ENCODE measurements around the gene LDB2. TPM values are rescaled to one million over a fixed set of nuclear protein-coding genes. Genes with fewer than 3 reads are reported as not detected.

Gene LDB2
- total RNA-seq, 2 experiments from 2014 or later: not detected

GRCh38 chr4:16687845-16688244 lies 210.6 kb downstream of the LDB2 start:
- H3K27me3 Mint-ChIP-seq: no peaks in the 10 kb centered on the region
- no peak overlapping the region for H3K4me3 Mint-ChIP-seq
- ChIA-PET CTCF (no interaction called here), POLR2A (no interaction called here)
- no peak for DNase-seq
- no peak overlapping the region for H3K27ac Mint-ChIP-seq
- no peaks in the 10 kb centered on the region for H3K4me1 Mint-ChIP-seq (ENCODE audit: low read depth)
- no peaks in the 10 kb centered on the region for H3K9me3 Mint-ChIP-seq
- H3K36me3 Mint-ChIP-seq: no peaks in the 10 kb centered on the region
- intact Hi-C loops (cut with micrococcal nuclease): no loop called here

- no peak overlapping the region for H3K4me3 Mint-ChIP-seq
- no peaks in the 10 kb centered on the region for H3K36me3 Mint-ChIP-seq
- no peaks in the 10 kb centered on the region for H3K4me1 Mint-ChIP-seq (ENCODE audit: low read depth)
- CTCF ChIA-PET: no interaction called here
- intact Hi-C loops (cut with micrococcal nuclease): no loop called here
- DNase-seq: no peak
- H3K9me3 Mint-ChIP-seq: no peaks in the 10 kb centered on the region
- no peaks in the 10 kb centered on the region for H3K27me3 Mint-ChIP-seq
- no peak overlapping the region for H3K27ac Mint-ChIP-seq
- POLR2A ChIA-PET: no interaction called here
These were observed 211.4 kb downstream of the LDB2 start for GRCh38 chr4:16687011-16687410.

GRCh38 chr4:16686195-16686594 lies 212.2 kb downstream of the LDB2 start:
- H3K4me1 Mint-ChIP-seq (ENCODE audit: low read depth): no peaks in the 10 kb centered on the region
- intact Hi-C loops (cut with micrococcal nuclease): no loop called here

GRCh38 chr4:16685536-16685935 lies 212.9 kb downstream of the LDB2 start:
- Mint-ChIP-seq H3K27ac (no peak overlapping the region), H3K4me1 (ENCODE audit: low read depth) (no peaks in the 10 kb centered on the region)

More at GRCh38 chr4:16686195-16686594, 212.2 kb downstream of the LDB2 start:
- DNase-seq: no peak
- Mint-ChIP-seq H3K27me3 (no peaks in the 10 kb centered on the region), H3K9me3 (no peaks in the 10 kb centered on the region), H3K36me3 (no peaks in the 10 kb centered on the region), H3K27ac (no peak overlapping the region), H3K4me3 (no peak overlapping the region)
- ChIA-PET POLR2A (no interaction called here), CTCF (no interaction called here)

GRCh38 chr4:16684935-16685334 lies 213.5 kb downstream of the LDB2 start:
- Mint-ChIP-seq H3K27ac (no peak overlapping the region), H3K27me3 (no peaks in the 10 kb centered on the region), H3K9me3 (no peaks in the 10 kb centered on the region), H3K4me3 (no peak overlapping the region), H3K36me3 (no peaks in the 10 kb centered on the region), H3K4me1 (ENCODE audit: low read depth) (no peaks in the 10 kb centered on the region)
- DNase-seq: no peak
- ChIA-PET POLR2A (no interaction called here), CTCF (no interaction called here)
- intact Hi-C loops (cut with micrococcal nuclease): no loop called here

More at GRCh38 chr4:16685536-16685935, 212.9 kb downstream of the LDB2 start:
- CTCF ChIA-PET: no interaction called here
- intact Hi-C loops (cut with micrococcal nuclease): no loop called here
- H3K27me3 Mint-ChIP-seq: no peaks in the 10 kb centered on the region
- POLR2A ChIA-PET: no interaction called here
- DNase-seq: no peak
- H3K9me3 Mint-ChIP-seq: no peaks in the 10 kb centered on the region
- H3K36me3 Mint-ChIP-seq: no peaks in the 10 kb centered on the region
- no peak overlapping the region for H3K4me3 Mint-ChIP-seq

GRCh38 chr4:16684097-16684496 lies 214.3 kb downstream of the LDB2 start:
- intact Hi-C loops (cut with micrococcal nuclease): no loop called here
- POLR2A ChIA-PET: no interaction called here
- DNase-seq: no peak

GRCh38 chr4:16682975-16683374 lies 215.5 kb downstream of the LDB2 start:
- intact Hi-C loops (cut with micrococcal nuclease): no loop called here
- DNase-seq: no peak
- Mint-ChIP-seq H3K4me1 (ENCODE audit: low read depth) (no peaks in the 10 kb centered on the region), H3K4me3 (no peak overlapping the region), H3K27me3 (no peaks in the 10 kb centered on the region), H3K36me3 (no peaks in the 10 kb centered on the region), H3K9me3 (no peaks in the 10 kb centered on the region), H3K27ac (no peak overlapping the region)
- ChIA-PET POLR2A (no interaction called here), CTCF (no interaction called here)

More at GRCh38 chr4:16684097-16684496, 214.3 kb downstream of the LDB2 start:
- Mint-ChIP-seq H3K4me1 (ENCODE audit: low read depth) (no peaks in the 10 kb centered on the region), H3K27me3 (no peaks in the 10 kb centered on the region), H3K4me3 (no peak overlapping the region), H3K27ac (no peak overlapping the region), H3K9me3 (no peaks in the 10 kb centered on the region), H3K36me3 (no peaks in the 10 kb centered on the region)
- CTCF ChIA-PET: no interaction called here

- no peaks in the 10 kb centered on the region for H3K9me3 Mint-ChIP-seq
- no peak overlapping the region for H3K4me3 Mint-ChIP-seq
- H3K36me3 Mint-ChIP-seq: no peaks in the 10 kb centered on the region
- intact Hi-C loops (cut with micrococcal nuclease): no loop called here
- H3K27ac Mint-ChIP-seq: no peak overlapping the region
- POLR2A ChIA-PET: no interaction called here
- CTCF ChIA-PET: no interaction called here
- no peaks in the 10 kb centered on the region for H3K27me3 Mint-ChIP-seq
- no peaks in the 10 kb centered on the region for H3K4me1 Mint-ChIP-seq (ENCODE audit: low read depth)
- DNase-seq: no peak
These were observed 221.2 kb downstream of the LDB2 start for GRCh38 chr4:16677001-16677944.

- no peaks in the 10 kb centered on the region for H3K4me1 Mint-ChIP-seq (ENCODE audit: low read depth)
- H3K27ac Mint-ChIP-seq: no peak overlapping the region
- H3K36me3 Mint-ChIP-seq: no peaks in the 10 kb centered on the region
- no peak overlapping the region for H3K4me3 Mint-ChIP-seq
- intact Hi-C loops (cut with micrococcal nuclease): no loop called here
- DNase-seq: no peak
- H3K9me3 Mint-ChIP-seq: no peaks in the 10 kb centered on the region
- H3K27me3 Mint-ChIP-seq: no peaks in the 10 kb centered on the region
- CTCF ChIA-PET: no interaction called here
- POLR2A ChIA-PET: no interaction called here
These were observed 222.1 kb downstream of the LDB2 start for GRCh38 chr4:16676230-16676770.

GRCh38 chr4:16674082-16674481 lies 224.4 kb downstream of the LDB2 start:
- H3K9me3 Mint-ChIP-seq: no peaks in the 10 kb centered on the region
- no peaks in the 10 kb centered on the region for H3K4me1 Mint-ChIP-seq (ENCODE audit: low read depth)
- no peak for DNase-seq
- no peak overlapping the region for H3K27ac Mint-ChIP-seq
- H3K4me3 Mint-ChIP-seq: no peak overlapping the region
- intact Hi-C loops (cut with micrococcal nuclease): no loop called here
- CTCF ChIA-PET: no interaction called here
- no peaks in the 10 kb centered on the region for H3K36me3 Mint-ChIP-seq
- H3K27me3 Mint-ChIP-seq: no peaks in the 10 kb centered on the region
- POLR2A ChIA-PET: no interaction called here

- no peak overlapping the region for H3K27ac Mint-ChIP-seq
- no peaks in the 10 kb centered on the region for H3K9me3 Mint-ChIP-seq
- H3K27me3 Mint-ChIP-seq: no peaks in the 10 kb centered on the region
- CTCF ChIA-PET: no interaction called here
- intact Hi-C loops (cut with micrococcal nuclease): no loop called here
- no peaks in the 10 kb centered on the region for H3K36me3 Mint-ChIP-seq
- no peak overlapping the region for H3K4me3 Mint-ChIP-seq
- POLR2A ChIA-PET: no interaction called here
- DNase-seq: no peak
- no peaks in the 10 kb centered on the region for H3K4me1 Mint-ChIP-seq (ENCODE audit: low read depth)
These were observed 226.0 kb downstream of the LDB2 start for GRCh38 chr4:16672421-16672820.

- CTCF ChIA-PET: no interaction called here
- no peaks in the 10 kb centered on the region for H3K9me3 Mint-ChIP-seq
These were observed 226.7 kb downstream of the LDB2 start for GRCh38 chr4:16671741-16672140.

GRCh38 chr4:16670727-16671126 lies 227.7 kb downstream of the LDB2 start:
- ChIA-PET POLR2A (interaction anchor here (0.6 kb wide), 1 partner anchor 162 kb away, joined by 3 read pairs; no protein-coding TSS in a partner anchor), CTCF (no interaction called here)
- no peak for DNase-seq
- Mint-ChIP-seq H3K27ac (no peak overlapping the region), H3K4me1 (ENCODE audit: low read depth) (no peaks in the 10 kb centered on the region), H3K4me3 (no peak overlapping the region), H3K27me3 (no peaks in the 10 kb centered on the region), H3K36me3 (no peaks in the 10 kb centered on the region), H3K9me3 (no peaks in the 10 kb centered on the region)
- intact Hi-C loops (cut with micrococcal nuclease): no loop called here

More at GRCh38 chr4:16671741-16672140, 226.7 kb downstream of the LDB2 start:
- no peak for DNase-seq
- H3K4me3 Mint-ChIP-seq: no peak overlapping the region
- H3K4me1 Mint-ChIP-seq (ENCODE audit: low read depth): no peaks in the 10 kb centered on the region
- no peaks in the 10 kb centered on the region for H3K27me3 Mint-ChIP-seq
- intact Hi-C loops (cut with micrococcal nuclease): no loop called here
- POLR2A ChIA-PET: no interaction called here
- H3K36me3 Mint-ChIP-seq: no peaks in the 10 kb centered on the region
- H3K27ac Mint-ChIP-seq: no peak overlapping the region

Data from activated CD4-positive, alpha-beta memory T cell treated with anti-CD3 and anti-CD28 coated beads for 36 hours (primary cell).